Peyer's patch (tissue), 4 donors: ENCODE measurements around the gene FKRP.

ENCODE experiments used
- CTCF ChIP-seq, 6 experiments: fragments of 450-650 bp in 4 of 6; fragments of 200-600 bp in 2 of 6; sonication (generic) in 1 of 6; IDR thresholded peaks; one replicate each; pipeline ENCODE4 v1.5.1; 2017 to 2019; ENCODE audit warnings: antibody characterized with exemption in 6 of 6, mild to moderate bottlenecking in 3 of 6, moderate library complexity in 1 of 6
- POLR2A ChIP-seq, 2 donors: fragments of 450-650 bp; IDR thresholded peaks; one replicate each; pipeline ENCODE4 v1.5.1; 2017; ENCODE audit warnings: antibody characterized with exemption in 2 of 2, mild to moderate bottlenecking in 2 of 2, moderate library complexity in 2 of 2

- TF ChIP-seq CTCF (IDR thresholded peaks at IDR 0.05), result no peak
- no peak for TF ChIP-seq POLR2A (IDR thresholded peaks at IDR 0.05)
Measured at GRCh38 chr19:46802152-46802551, 56.3 kb downstream of the FKRP start.
